ENCODE data around the gene MRPL39. TPM values are rescaled to one million over a fixed set of nuclear protein-coding genes. Genes with fewer than 3 reads are reported as not detected.

MRPL39 gene
- total RNA-seq, 2 experiments from 2014 or later: 45.0 to 56.9 TPM

- H3K79me2 ChIP-seq (ENCODE audit: insufficient read depth, low read depth, low read length): no peaks in the 10 kb centered on the region
- H3K4me3 ChIP-seq (ENCODE audit: low read depth, low read length, poor library complexity, severe bottlenecking): no peak overlapping the region
- no peaks in the 10 kb centered on the region for H3K9me3 ChIP-seq (ENCODE audit: low read length)
- no peak for TF ChIP-seq EZH2phosphoT487 (IDR thresholded peaks at IDR 0.05; ENCODE audit: borderline replicate concordance, low read depth, low read length)
- no peak for TF ChIP-seq CTCF (conservative IDR thresholded peaks at IDR 0.05; ENCODE audit: low read length)
- H3K4me1 ChIP-seq (ENCODE audit: insufficient read depth, low read length, poor library complexity, severe bottlenecking): peaks cover 13% of the 10 kb centered on the region
- no peak overlapping the region for H2AFZ ChIP-seq (ENCODE audit: low read length)
- no peaks in the 10 kb centered on the region for H3K9me2 ChIP-seq (ENCODE audit: insufficient read depth, low read length)
- H3K36me3 ChIP-seq (ENCODE audit: insufficient read depth, low read length): no peaks in the 10 kb centered on the region
- ChIA-PET CTCF (ENCODE audit: unreplicated experiment) (no interaction called here), POLR2A (interaction anchor here (0.7 to 1.6 kb wide), 2 partner anchors 8 to 9 kb away, joined by 3 to 4 read pairs; no protein-coding TSS in a partner anchor)
- BruUV-seq (replicated peaks): no TSS peak
- DNase-seq (ENCODE audit: low spot score): no peak
- no peaks in the 10 kb centered on the region; the same call in 1 of the 2 replicates for H4K20me1 ChIP-seq (ENCODE audit: insufficient read depth, low read length)
- intact Hi-C loops (cut with micrococcal nuclease; ENCODE audit: unreplicated experiment): loop anchor here (2.0 kb wide), 1 partner anchor 77 kb away; no protein-coding TSS in a partner anchor
- H3K27ac ChIP-seq (ENCODE audit: low read depth, low read length, poor library complexity, severe bottlenecking): no peak overlapping the region
- no peak overlapping the region for H3K4me2 ChIP-seq (ENCODE audit: low read length)
These were observed 36.2 kb upstream of the MRPL39 start for GRCh38 chr21:25643486-25643885.

DNA sequence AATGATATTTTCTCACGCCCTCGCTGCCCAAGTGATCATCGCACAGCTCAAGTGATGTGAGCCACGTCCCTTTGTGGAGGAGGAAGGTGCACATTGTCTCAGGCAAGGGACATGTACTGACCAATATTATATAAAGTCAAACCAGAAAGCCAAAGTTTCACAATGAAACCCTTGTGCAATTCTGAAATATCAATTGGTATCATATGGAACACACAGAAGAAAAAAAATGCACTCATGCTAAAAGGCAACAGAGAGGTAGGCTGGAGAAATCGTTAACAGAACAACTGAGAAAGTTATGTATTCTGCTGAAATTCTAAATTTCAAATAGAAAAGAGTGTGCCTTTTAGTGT lies 33.6 kb upstream of the MRPL39 start:
- DNase-seq (ENCODE audit: low spot score): no peak
- intact Hi-C loops (cut with micrococcal nuclease; ENCODE audit: unreplicated experiment): no loop called here
- BruUV-seq (replicated peaks): TSS peak; percentile 49
- H3K4me1 ChIP-seq (ENCODE audit: insufficient read depth, low read length, poor library complexity, severe bottlenecking): peaks cover 19% of the 10 kb centered on the region
- POLR2A ChIA-PET: interaction anchor here (0.9 kb wide), 1 partner anchor 1045 kb away, joined by 3 read pairs; no protein-coding TSS in a partner anchor
- H3K36me3 ChIP-seq (ENCODE audit: insufficient read depth, low read length): no peaks in the 10 kb centered on the region
- CTCF ChIA-PET (ENCODE audit: unreplicated experiment): no interaction called here
- no peaks in the 10 kb centered on the region for H3K9me3 ChIP-seq (ENCODE audit: low read length)
- no peak overlapping the region for H3K27ac ChIP-seq (ENCODE audit: low read depth, low read length, poor library complexity, severe bottlenecking)
- H3K9me2 ChIP-seq (ENCODE audit: insufficient read depth, low read length): no peaks in the 10 kb centered on the region
- TF ChIP-seq CTCF (conservative IDR thresholded peaks at IDR 0.05; ENCODE audit: low read length): no peak
- no peak for TF ChIP-seq EZH2phosphoT487 (IDR thresholded peaks at IDR 0.05; ENCODE audit: borderline replicate concordance, low read depth, low read length)
- no peak overlapping the region for H3K4me2 ChIP-seq (ENCODE audit: low read length)
- H3K4me3 ChIP-seq (ENCODE audit: low read depth, low read length, poor library complexity, severe bottlenecking): no peak overlapping the region
- no peaks in the 10 kb centered on the region for H3K79me2 ChIP-seq (ENCODE audit: insufficient read depth, low read depth, low read length)
- H4K20me1 ChIP-seq (ENCODE audit: insufficient read depth, low read length): no peaks in the 10 kb centered on the region; the same call in 1 of the 2 replicates
- H2AFZ ChIP-seq (ENCODE audit: low read length): no peak overlapping the region

- H3K9me3 ChIP-seq (ENCODE audit: low read length): no peaks in the 10 kb centered on the region
- H2AFZ ChIP-seq (ENCODE audit: low read length): peak overlapping the region; percentile 87
- H3K4me2 ChIP-seq (ENCODE audit: low read length): peak overlapping the region; percentile 92
- peak overlapping the region; percentile 70 for H3K4me3 ChIP-seq (ENCODE audit: low read depth, low read length, poor library complexity, severe bottlenecking)
- no peaks in the 10 kb centered on the region for H3K36me3 ChIP-seq (ENCODE audit: insufficient read depth, low read length)
- H3K27ac ChIP-seq (ENCODE audit: low read depth, low read length, poor library complexity, severe bottlenecking): no peak overlapping the region
- intact Hi-C loops (cut with micrococcal nuclease; ENCODE audit: unreplicated experiment): no loop called here
- TF ChIP-seq CTCF (conservative IDR thresholded peaks at IDR 0.05; ENCODE audit: low read length) (no peak), EZH2phosphoT487 (IDR thresholded peaks at IDR 0.05; ENCODE audit: borderline replicate concordance, low read depth, low read length) (no peak)
- H3K79me2 ChIP-seq (ENCODE audit: insufficient read depth, low read depth, low read length): no peaks in the 10 kb centered on the region
- no peaks in the 10 kb centered on the region for H3K9me2 ChIP-seq (ENCODE audit: insufficient read depth, low read length)
- H4K20me1 ChIP-seq (ENCODE audit: insufficient read depth, low read length): no peaks in the 10 kb centered on the region; the same call in 1 of the 2 replicates
- peaks cover 19% of the 10 kb centered on the region for H3K4me1 ChIP-seq (ENCODE audit: insufficient read depth, low read length, poor library complexity, severe bottlenecking)
- peak; percentile 0 for DNase-seq (ENCODE audit: low spot score)
- ChIA-PET CTCF (ENCODE audit: unreplicated experiment) (no interaction called here), POLR2A (interaction anchor here (0.9 kb wide), 2 partner anchors 117 to 1045 kb away, joined by 3 to 7 read pairs; no protein-coding TSS in a partner anchor)
- BruUV-seq (replicated peaks): no TSS peak
These were observed 33.1 kb upstream of the MRPL39 start for GRCh38 chr21:25640202-25640942.

All from OCI-LY7 (cell line).